Esophagus muscularis mucosa (tissue), 3 donors: ENCODE data around the gene GRM5.

Experiments
- POLR2A ChIP-seq: fragments of 450-650 bp; IDR thresholded peaks from one replicate; pipeline ENCODE4 v1.6.1; 2017; ENCODE audit warnings: antibody characterized with exemption, moderate library complexity, mild to moderate bottlenecking, low read depth
- TF ChIP-seq, protein P1 (sequence below), 3 experiments: fragments of 200-600 bp in 2 of 3; fragments of 450-650 bp in 1 of 3; sonication (generic) in 2 of 3; IDR thresholded peaks; one replicate each; pipeline ENCODE4 v1.5.1; 2017 to 2019; ENCODE audit warnings: antibody characterized with exemption in 3 of 3, mild to moderate bottlenecking in 2 of 3, moderate library complexity in 1 of 3

DNA sequence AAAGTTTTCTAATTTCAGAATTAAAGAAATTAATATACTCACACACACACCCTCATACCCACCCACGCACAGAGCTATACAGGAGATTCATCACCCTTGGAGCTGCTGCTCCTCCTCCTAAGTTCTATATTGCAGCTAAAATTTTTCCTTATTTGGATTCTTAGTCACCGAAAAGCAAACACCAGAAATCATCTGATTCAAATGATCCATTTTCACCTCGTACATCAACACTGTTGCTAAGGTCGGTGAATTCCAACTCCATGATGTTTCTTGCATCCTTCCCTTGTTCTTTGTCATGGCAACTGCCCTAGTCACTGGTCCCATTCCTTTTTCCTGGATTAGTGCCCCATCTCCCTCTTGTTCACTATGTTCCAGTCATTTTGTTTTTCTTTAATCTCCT is 286.2 kb downstream of the GRM5 start:
- TF ChIP-seq, protein P1, sequence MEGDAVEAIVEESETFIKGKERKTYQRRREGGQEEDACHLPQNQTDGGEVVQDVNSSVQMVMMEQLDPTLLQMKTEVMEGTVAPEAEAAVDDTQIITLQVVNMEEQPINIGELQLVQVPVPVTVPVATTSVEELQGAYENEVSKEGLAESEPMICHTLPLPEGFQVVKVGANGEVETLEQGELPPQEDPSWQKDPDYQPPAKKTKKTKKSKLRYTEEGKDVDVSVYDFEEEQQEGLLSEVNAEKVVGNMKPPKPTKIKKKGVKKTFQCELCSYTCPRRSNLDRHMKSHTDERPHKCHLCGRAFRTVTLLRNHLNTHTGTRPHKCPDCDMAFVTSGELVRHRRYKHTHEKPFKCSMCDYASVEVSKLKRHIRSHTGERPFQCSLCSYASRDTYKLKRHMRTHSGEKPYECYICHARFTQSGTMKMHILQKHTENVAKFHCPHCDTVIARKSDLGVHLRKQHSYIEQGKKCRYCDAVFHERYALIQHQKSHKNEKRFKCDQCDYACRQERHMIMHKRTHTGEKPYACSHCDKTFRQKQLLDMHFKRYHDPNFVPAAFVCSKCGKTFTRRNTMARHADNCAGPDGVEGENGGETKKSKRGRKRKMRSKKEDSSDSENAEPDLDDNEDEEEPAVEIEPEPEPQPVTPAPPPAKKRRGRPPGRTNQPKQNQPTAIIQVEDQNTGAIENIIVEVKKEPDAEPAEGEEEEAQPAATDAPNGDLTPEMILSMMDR (IDR thresholded peaks at IDR 0.05) = no peak
- no peak for TF ChIP-seq POLR2A
